HepG2 (cell line): ENCODE data around the gene UBTF. TPM values are rescaled to one million over a fixed set of nuclear protein-coding genes. Genes with fewer than 3 reads are reported as not detected.
A peak's percentile ranks its signal among the peaks of the same experiment; 100 is the strongest.

Experiments
- AHDC1 ChIP-seq: sonication (generic); formaldehyde crosslinking; IDR thresholded peaks from 2 replicates; pipeline ENCODE4 v1.5.1; 2020; ENCODE audit warnings: mild to moderate bottlenecking, missing genetic modification reagents, borderline replicate concordance
- ATM ChIP-seq: fragments of 450-650 bp; IDR thresholded peaks from 2 replicates; pipeline ENCODE4 v1.7.1; 2017; ENCODE audit warnings: mild to moderate bottlenecking, borderline replicate concordance
- HDAC1 ChIP-seq: sonication (generic); formaldehyde crosslinking; IDR thresholded peaks from 2 replicates; pipeline ENCODE4 v1.5.1; 2020; ENCODE audit warnings: mild to moderate bottlenecking, missing genetic modification reagents
- HOXD1 ChIP-seq: sonication (generic); formaldehyde crosslinking; IDR thresholded peaks from 2 replicates; pipeline ENCODE4 v1.5.0; 2020; ENCODE audit warnings: missing genetic modification reagents
- MAFG ChIP-seq: sonication (generic); formaldehyde crosslinking; IDR thresholded peaks from 2 replicates; pipeline ENCODE4 v1.5.1; 2020; ENCODE audit warnings: mild to moderate bottlenecking, missing genetic modification reagents
- MBNL3 ChIP-seq: fragments of 250-450 bp; sonication (Bioruptor Pico); conservative IDR thresholded peaks from 2 replicates; pipeline ENCODE4 v1.8.0; 2022; ENCODE audit warnings: mild to moderate bottlenecking, inconsistent platforms
- MTA3 ChIP-seq: sonication (generic); formaldehyde crosslinking; IDR thresholded peaks from 2 replicates; pipeline ENCODE4 v1.4.0; 2020; ENCODE audit warnings: missing genetic modification reagents
- ONECUT2 ChIP-seq: sonication (generic); formaldehyde crosslinking; IDR thresholded peaks from 2 replicates; pipeline ENCODE4 v1.4.0; 2020; ENCODE audit warnings: missing genetic modification reagents
- RAD21 ChIP-seq: fragments of 450-650 bp; formaldehyde crosslinking; IDR thresholded peaks from 2 replicates; pipeline ENCODE4 v1.5.0; 2020; ENCODE audit warnings: mild to moderate bottlenecking
- SIN3A ChIP-seq: IDR thresholded peaks from 2 replicates; pipeline ENCODE4 v1.6.1; 2011; ENCODE audit warnings: low read depth, mild to moderate bottlenecking, control low read depth, low read length, borderline replicate concordance
- SOX13 ChIP-seq, 3 experiments: fragments of 450-650 bp in 1 of 3; sonication (generic) in 1 of 3; formaldehyde crosslinking in 1 of 3; IDR thresholded peaks in 2 of 3; conservative IDR thresholded peaks in 1 of 3; 2 replicates each; pipeline versions ENCODE4 v1.5.0 to v1.6.1; 2016 to 2020; ENCODE audit warnings: antibody characterized with exemption in 1 of 3, mild to moderate bottlenecking in 1 of 3, missing compliant biosample characterization in 1 of 3, missing genetic modification reagents in 1 of 3, moderate library complexity in 1 of 3
- TAF1 ChIP-seq: sonication (generic); formaldehyde crosslinking; IDR thresholded peaks from 2 replicates; pipeline ENCODE4 v1.4.0; 2020; ENCODE audit warnings: missing genetic modification reagents
- ZNF138 ChIP-seq: sonication (generic); formaldehyde crosslinking; IDR thresholded peaks from 2 replicates; pipeline ENCODE4 v1.5.0; 2020; ENCODE audit warnings: mild to moderate bottlenecking, low read depth, missing genetic modification reagents
- ZNF235 ChIP-seq: sonication (generic); formaldehyde crosslinking; IDR thresholded peaks from 2 replicates; pipeline ENCODE4 v1.8.1; 2023; ENCODE audit warnings: mild to moderate bottlenecking, missing genetic modification reagents, borderline replicate concordance
- ZNF383 ChIP-seq: sonication (generic); formaldehyde crosslinking; IDR thresholded peaks from 2 replicates; pipeline ENCODE4 v1.4.0; 2020; ENCODE audit warnings: missing genetic modification reagents, mild to moderate bottlenecking, borderline replicate concordance
- ZNF660 ChIP-seq: sonication (generic); formaldehyde crosslinking; IDR thresholded peaks from 2 replicates; pipeline ENCODE4 v1.5.1; 2020; ENCODE audit warnings: mild to moderate bottlenecking, low read depth, missing genetic modification reagents, borderline replicate concordance
- ZNF710 ChIP-seq: sonication (generic); formaldehyde crosslinking; IDR thresholded peaks from 2 replicates; pipeline ENCODE4 v1.5.0; 2020; ENCODE audit warnings: mild to moderate bottlenecking, missing genetic modification reagents, borderline replicate concordance
- polyA plus RNA-seq, 8 experiments: library from polyadenylated mRNA; depleted of rRNA in 3 of 8; stranded (reverse) in 7 of 8; unstranded in 1 of 8; fragments of >200 nt; fragmentation: Illumina TruSeq in 4 of 8; extraction: Trizol in 4 of 8; gene quantifications; 2 replicates each; pipeline versions ENCODE4 v1.2.1 to v1.2.3, GENCODE V29; 2011 to 2016; ENCODE audit warnings: low read depth in 4 of 8, missing spikeins in 1 of 8, mixed read lengths in 1 of 8; ENCODE audit not compliant: insufficient read depth in 1 of 8
- total RNA-seq, 5 experiments: library from RNA; depleted of rRNA; stranded (reverse); fragments of >200 nt; fragmentation: Illumina TruSeq; extraction: Trizol; gene quantifications; 2 replicates each; pipeline ENCODE4 v1.2.3, GENCODE V29; 2016; ENCODE audit warnings: low read depth in 1 of 5
- TF ChIP-seq, protein P1 (sequence below), 2 experiments: sonication (generic) in 1 of 2; formaldehyde crosslinking in 1 of 2; IDR thresholded peaks; 2 replicates each; pipeline versions ENCODE4 v1.5.1 to v1.6.1; 2011 to 2020; ENCODE audit warnings: borderline replicate concordance in 1 of 2, low read depth in 1 of 2, low read length in 1 of 2, mild to moderate bottlenecking in 1 of 2, missing genetic modification reagents in 1 of 2, moderate library complexity in 1 of 2

UBTF gene
- total and polyA plus RNA-seq, 2 of the 13 experiments (the other 11 are each of a cell fraction or from before 2014, with no cell fraction given): 15.2 to 60.9 TPM

DNA sequence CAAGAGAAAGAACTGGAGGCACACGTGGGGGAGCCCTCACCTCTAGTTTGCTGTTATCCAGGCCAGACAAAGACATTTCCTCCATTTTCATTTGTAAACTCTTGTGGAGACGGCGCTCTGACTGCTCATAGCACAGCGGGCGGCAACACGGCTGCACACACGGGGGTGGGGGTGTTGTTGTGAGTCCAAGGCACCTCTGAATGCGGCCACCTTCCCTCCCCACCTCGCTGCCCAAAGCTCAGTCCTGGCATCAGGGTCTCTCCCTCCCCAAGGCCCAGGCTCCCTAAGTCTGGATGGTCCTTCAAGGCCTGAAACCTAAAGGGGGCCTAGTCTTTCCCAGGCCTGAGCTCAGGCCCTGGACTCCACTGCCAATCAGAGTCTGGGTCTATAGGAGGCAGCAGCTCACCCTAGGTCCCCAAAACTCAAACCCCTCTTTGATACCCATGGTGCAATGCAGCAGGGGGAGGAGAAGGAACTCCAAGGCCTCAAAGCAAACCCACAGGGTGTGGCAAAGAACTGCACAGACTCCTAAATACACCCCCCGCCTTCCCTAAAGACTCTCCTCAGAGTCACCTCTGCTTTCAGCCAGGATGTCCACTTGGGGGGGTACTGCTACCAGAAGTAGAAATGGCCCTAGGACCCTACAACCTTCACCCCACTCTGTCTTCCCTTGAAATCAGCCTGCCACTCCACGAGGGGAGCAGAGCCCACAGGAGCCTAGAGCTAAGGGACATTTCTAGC is 21.3 kb downstream of the UBTF start (continued):
- TF ChIP-seq TAF1 (CRISPR knock-in tag): no peak
- TF ChIP-seq SIN3A: no peak
- no peak for TF ChIP-seq SOX13 (IDR thresholded peaks at IDR 0.05)
- no peak for TF ChIP-seq SOX13 (CRISPR knock-in tag; conservative IDR thresholded peaks at IDR 0.05 in 1 of 2, IDR thresholded peaks at IDR 0.05 in 1 of 2)
- TF ChIP-seq ONECUT2 (CRISPR knock-in tag): no peak
- TF ChIP-seq ATM: no peak
- no peak for TF ChIP-seq ZNF660 (CRISPR knock-in tag)
- TF ChIP-seq MTA3 (CRISPR knock-in tag): no peak
- TF ChIP-seq, protein P1, sequence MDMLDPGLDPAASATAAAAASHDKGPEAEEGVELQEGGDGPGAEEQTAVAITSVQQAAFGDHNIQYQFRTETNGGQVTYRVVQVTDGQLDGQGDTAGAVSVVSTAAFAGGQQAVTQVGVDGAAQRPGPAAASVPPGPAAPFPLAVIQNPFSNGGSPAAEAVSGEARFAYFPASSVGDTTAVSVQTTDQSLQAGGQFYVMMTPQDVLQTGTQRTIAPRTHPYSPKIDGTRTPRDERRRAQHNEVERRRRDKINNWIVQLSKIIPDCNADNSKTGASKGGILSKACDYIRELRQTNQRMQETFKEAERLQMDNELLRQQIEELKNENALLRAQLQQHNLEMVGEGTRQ (IDR thresholded peaks at IDR 0.05; ENCODE audit: low read depth, low read length): no peak
- TF ChIP-seq, protein P1 (CRISPR knock-in tag; IDR thresholded peaks at IDR 0.05; ENCODE audit: borderline replicate concordance): no peak
- TF ChIP-seq MBNL3 (CRISPR knock-in tag): no peak
- TF ChIP-seq ZNF138 (CRISPR knock-in tag): no peak
- no peak for TF ChIP-seq MAFG (CRISPR knock-in tag)
- no peak for TF ChIP-seq ZNF383 (CRISPR knock-in tag)
- TF ChIP-seq HDAC1 (CRISPR knock-in tag): no peak
- TF ChIP-seq ZNF710 (CRISPR knock-in tag): 0 out of 2 replicates have a peak, but pooled peaks have one; percentile 5
- TF ChIP-seq ZNF235: no peak
- TF ChIP-seq HOXD1 (CRISPR knock-in tag): no peak
- peak; percentile 17; the same call in 1 of the 2 replicates for TF ChIP-seq RAD21 (CRISPR knock-in tag)
- no peak for TF ChIP-seq AHDC1
